Stimulated activated naive CD4-positive, alpha-beta T cell treated with Interleukin-2 at 50 U/mL for 16 hours (primary cell): ENCODE results near the gene NFIX.
"Not testable (repeated sequence)": the region's sequence is repeated elsewhere in the genome, so short reads cannot be mapped to it uniquely, and the experiment has no call there.

Experiments used
- DNase-seq: peaks from one replicate; lab custom pipeline; 2025; lab: John Stamatoyannopoulos, UW

The NFIX gene

GRCh38 chr19:12959481-12959880 lies 35.8 kb upstream of the NFIX start:
- DNase-seq: no peak

- DNase-seq: peak; percentile 76
Measured at GRCh38 chr19:12965017-12965811, 30.1 kb upstream of the NFIX start.

GRCh38 chr19:12965812-12966135 lies 29.5 kb upstream of the NFIX start:
- no peak for DNase-seq

GRCh38 chr19:12967907-12968306 lies 27.4 kb upstream of the NFIX start:
- DNase-seq: no peak

GRCh38 chr19:12969292-12969988 lies 25.8 kb upstream of the NFIX start, which contains the start of gene DAND5:
Gene DAND5, plus strand, starts transcription at chr19:12969576. Its CDS starts 85 bp downstream, at chr19:12969661.
- no peak for DNase-seq

- no peak for DNase-seq
Measured at GRCh38 chr19:12970070-12970820, 25.0 kb upstream of the NFIX start.

GRCh38 chr19:12973236-12973635 lies 22.0 kb upstream of the NFIX start:
- no peak for DNase-seq

GRCh38 chr19:12974301-12975220 lies 20.7 kb upstream of the NFIX start:
- no peak for DNase-seq

- DNase-seq: no peak
Measured at GRCh38 chr19:12975221-12975741, 20.0 kb upstream of the NFIX start.

- not testable (repeated sequence) for DNase-seq
Measured at GRCh38 chr19:12976109-12976508, 19.2 kb upstream of the NFIX start.

GRCh38 chr19:12979974-12980373 lies 15.3 kb upstream of the NFIX start:
- no peak for DNase-seq

GRCh38 chr19:12982648-12983047 lies 12.6 kb upstream of the NFIX start:
- no peak for DNase-seq

- DNase-seq: no peak
Measured at GRCh38 chr19:12983091-12983490, 12.2 kb upstream of the NFIX start.

GRCh38 chr19:12983542-12984142 lies 11.6 kb upstream of the NFIX start:
- DNase-seq: peak; percentile 53

GRCh38 chr19:12984143-12984627 lies 11.1 kb upstream of the NFIX start:
- DNase-seq: no peak

GRCh38 chr19:12984683-12985048 lies 10.6 kb upstream of the NFIX start:
- no peak for DNase-seq

- DNase-seq: no peak
Measured at GRCh38 chr19:12985049-12985776, 10.1 kb upstream of the NFIX start.

GRCh38 chr19:12986726-12987125 lies 8.5 kb upstream of the NFIX start:
- no peak for DNase-seq

- DNase-seq: no peak
Measured at GRCh38 chr19:12987190-12987589, 8.1 kb upstream of the NFIX start.

GRCh38 chr19:12987781-12988180 lies 7.5 kb upstream of the NFIX start:
- DNase-seq: no peak
